Karpas-422 (cell line): ENCODE measurements around the gene ZBTB38. TPM values are rescaled to one million over a fixed set of nuclear protein-coding genes. Genes with fewer than 3 reads are reported as not detected.

Source experiments
- DNase-seq: peaks from one replicate; pipeline ENCODE4 v3.0.0-alpha.2; 2015
- H2AFZ ChIP-seq: fragments of 200-600 bp; sonication (generic); 2 replicates; pipeline ENCODE4 v1.6.1; 2014; ENCODE audit warnings: antibody characterized with exemption, low read length, mixed read lengths
- H3K27ac ChIP-seq: fragments of 200-600 bp; sonication (generic); 2 replicates; pipeline ENCODE4 v1.5.1; 2014; ENCODE audit warnings: mild to moderate bottlenecking, low read length, moderate library complexity
- H3K27me3 ChIP-seq: fragments of 200-600 bp; sonication (generic); 2 replicates; pipeline ENCODE4 v1.6.1; 2014; ENCODE audit warnings: low read length, mixed read lengths
- H3K36me3 ChIP-seq: fragments of 200-600 bp; sonication (generic); 2 replicates; pipeline ENCODE4 v1.6.1; 2014; ENCODE audit warnings: low read length, mixed read lengths; ENCODE audit not compliant: insufficient read depth
- H3K4me1 ChIP-seq: fragments of 200-600 bp; sonication (generic); 2 replicates; pipeline ENCODE4 v1.6.1; 2014; ENCODE audit warnings: mild to moderate bottlenecking, low read length, mixed read lengths
- H3K4me2 ChIP-seq: fragments of 200-600 bp; sonication (generic); 2 replicates; pipeline ENCODE4 v1.6.1; 2014; ENCODE audit warnings: low read length, low read depth, mild to moderate bottlenecking; ENCODE audit not compliant: poor library complexity, severe bottlenecking
- H3K4me3 ChIP-seq: fragments of 200-600 bp; sonication (generic); 2 replicates; pipeline ENCODE4 v1.5.1; 2014; ENCODE audit warnings: mild to moderate bottlenecking, antibody characterized with exemption, low read length, mixed read lengths
- H3K79me2 ChIP-seq: fragments of 200-600 bp; sonication (generic); 2 replicates; pipeline ENCODE4 v1.6.1; 2014; ENCODE audit warnings: mild to moderate bottlenecking, low read length, mixed read lengths
- H3K9ac ChIP-seq: fragments of 200-600 bp; sonication (generic); 2 replicates; pipeline ENCODE4 v1.6.0; 2014; ENCODE audit warnings: low read length
- H3K9me2 ChIP-seq: fragments of 200-600 bp; sonication (generic), shearing (Covaris generic); replicated peaks from 2 replicates; pipeline ENCODE4 v1.6.0; 2014; ENCODE audit warnings: mild to moderate bottlenecking, low read length, moderate library complexity; ENCODE audit not compliant: insufficient read depth
- H3K9me3 ChIP-seq: fragments of 300-700, 200-600 bp; sonication (generic); 2 replicates; pipeline ENCODE4 v1.6.1; 2014; ENCODE audit warnings: low read length, mixed read lengths
- H4K20me1 ChIP-seq: fragments of 200-600 bp; sonication (generic); 2 replicates; pipeline ENCODE4 v1.6.1; 2014; ENCODE audit warnings: mild to moderate bottlenecking, antibody characterized with exemption, low read length, low read depth; ENCODE audit not compliant: insufficient read depth
- total RNA-seq: library from RNA; depleted of rRNA; stranded (reverse); fragments of >200 nt; shearing (Covaris generic); gene quantifications from 2 replicates; pipeline ENCODE4 v1.2.3, GENCODE V29; 2014; ENCODE audit warnings: low replicate concordance; rRNA removed

Gene ZBTB38
- total RNA-seq, 1 experiment from 2014 or later: 38.0 TPM

GRCh38 chr3:141414800-141415462 lies 46.6 kb downstream of the ZBTB38 start:
- peaks cover 12% of the 10 kb centered on the region for H3K4me1 ChIP-seq
- no peak overlapping the region for H2AFZ ChIP-seq
- no peaks in the 10 kb centered on the region for H3K27me3 ChIP-seq
- H3K36me3 ChIP-seq: no peaks in the 10 kb centered on the region
- no peaks in the 10 kb centered on the region for H3K9me3 ChIP-seq
- no peak overlapping the region for H3K4me2 ChIP-seq
- no peaks in the 10 kb centered on the region for H4K20me1 ChIP-seq
- no peaks in the 10 kb centered on the region for H3K9me2 ChIP-seq
- H3K4me3 ChIP-seq: no peak overlapping the region
- no peaks in the 10 kb centered on the region for H3K79me2 ChIP-seq
- no peak overlapping the region for H3K9ac ChIP-seq
- no peak for DNase-seq
- H3K27ac ChIP-seq: no peak overlapping the region

- Histone ChIP-seq H3K27me3 (no peaks in the 10 kb centered on the region), H4K20me1 (no peaks in the 10 kb centered on the region), H3K9me2 (no peaks in the 10 kb centered on the region), H3K27ac (no peak overlapping the region), H2AFZ (no peak overlapping the region), H3K9ac (no peak overlapping the region), H3K4me3 (no peak overlapping the region), H3K9me3 (no peaks in the 10 kb centered on the region), H3K4me1 (peaks cover 12% of the 10 kb centered on the region), H3K4me2 (no peak overlapping the region), H3K36me3 (no peaks in the 10 kb centered on the region), H3K79me2 (no peaks in the 10 kb centered on the region)
- no peak for DNase-seq
Measured at GRCh38 chr3:141415953-141416352, 47.6 kb downstream of the ZBTB38 start.

Other genes starting within 250 kb of the ZBTB38 start
- gene PXYLP1, start 136.7 kb upstream of the ZBTB38 start, total RNA-seq: 1.7 and 4.6 TPM in 2 replicates
- 11.5 and 27.1 TPM in 2 replicates for gene RASA2, start 118.5 kb downstream of the ZBTB38 start, total RNA-seq